Gastrocnemius medialis (tissue), 4 donors: Measurements from ENCODE around the gene PDK1. TPM values are rescaled to one million over a fixed set of nuclear protein-coding genes. Genes with fewer than 3 reads are reported as not detected.

Experiments used
- ATAC-seq, 2 donors: fragments of 150-250 bp; one replicate each; pipeline ENCODE4 v1.9.1; 2016
- DNase-seq, 2 donors: peaks; one replicate each; pipeline ENCODE4 v3.0.0-alpha.2; 2019
- H3K27ac ChIP-seq, 4 donors: fragments of 200-600 bp; sonication (generic); 1 replicate in 1 of 4; 2 replicates in 3 of 4; pipeline ENCODE4 v1.5.1; 2016 to 2018; ENCODE audit warnings: mild to moderate bottlenecking in 2 of 4, moderate library complexity in 1 of 4
- H3K27me3 ChIP-seq, 3 donors: fragments of 200-600 bp; sonication (generic) in 2 of 3; 1 replicate in 1 of 3; 2 replicates in 2 of 3; pipeline versions ENCODE4 v1.5.1 to v1.6.0; 2016 to 2019; ENCODE audit warnings: mild to moderate bottlenecking in 1 of 3, moderate library complexity in 1 of 3
- H3K36me3 ChIP-seq, 2 donors: fragments of 200-600 bp; sonication (generic) in 1 of 2; one replicate each; pipeline ENCODE4 v1.5.1; 2017 to 2018
- H3K4me1 ChIP-seq, 2 donors: fragments of 200-600 bp; sonication (generic) in 1 of 2; one replicate each; pipeline ENCODE4 v1.5.1; 2016 to 2017; ENCODE audit warnings: mild to moderate bottlenecking in 2 of 2
- H3K4me3 ChIP-seq, 4 donors: fragments of 200-600 bp; sonication (generic) in 3 of 4; 1 replicate in 1 of 4; 2 replicates in 3 of 4; pipeline ENCODE4 v1.5.1; 2016 to 2019; ENCODE audit warnings: mild to moderate bottlenecking in 2 of 4
- H3K9me3 ChIP-seq, 3 donors: fragments of 200-600 bp; sonication (generic) in 2 of 3; 1 replicate in 1 of 3; 2 replicates in 2 of 3; pipeline ENCODE4 v1.5.1; 2016 to 2019
- CTCF ChIP-seq, 5 experiments: fragments of 450-650 bp in 3 of 5; fragments of 200-600 bp in 2 of 5; sonication (generic) in 2 of 5; IDR thresholded peaks in 4 of 5; conservative IDR thresholded peaks in 1 of 5; 1 replicate in 4 of 5; 2 replicates in 1 of 5; pipeline ENCODE4 v1.5.1; 2016 to 2019; ENCODE audit warnings: antibody characterized with exemption in 5 of 5, mild to moderate bottlenecking in 3 of 5, moderate library complexity in 3 of 5
- POLR2A ChIP-seq, 2 donors: fragments of 450-650 bp; IDR thresholded peaks; one replicate each; pipeline ENCODE4 v1.6.1; 2017; ENCODE audit warnings: antibody characterized with exemption in 2 of 2, mild to moderate bottlenecking in 2 of 2, moderate library complexity in 2 of 2
- in situ Hi-C, 4 donors: fragments of 200-750 bp; cut with MboI; loops; one replicate each; pipeline versions ENCODE4 v1.15.0 to v1.8.0; 2017; ENCODE audit warnings: low sequenced_read_pairs in 4 of 4
- intact Hi-C: fragments of 100-400 bp; cut with DNase I; formaldehyde crosslinking; loops from one replicate; pipeline ENCODE4 v1.15.1; 2023; ENCODE audit warnings: low total_unique reads
- total RNA-seq, 4 donors: library from RNA; depleted of rRNA; stranded (reverse); fragments of >200 nt; gene quantifications; one replicate each; pipeline versions ENCODE4 v1.1.0 to v1.2.3, GENCODE V29; 2016

The PDK1 gene
- total RNA-seq, 4 donors from 2014 or later, result 5.8 to 23.8 (median 14.0) TPM

- no peak for DNase-seq
- ATAC-seq, result no peak
- TF ChIP-seq POLR2A (IDR thresholded peaks at IDR 0.05) (no peak), CTCF (IDR thresholded peaks at IDR 0.05 in 4 of 5, conservative IDR thresholded peaks at IDR 0.05 in 1 of 5) (no peak)
- in situ Hi-C loops (no loop called here), intact Hi-C loops (no loop called here)
- no peak overlapping the region for H3K4me3 ChIP-seq
- H3K27ac ChIP-seq, result no peak overlapping the region
- no peaks in the 10 kb centered on the region for H3K27me3 ChIP-seq
- no peaks in the 10 kb centered on the region for H3K9me3 ChIP-seq
- no peaks in the 10 kb centered on the region for H3K4me1 ChIP-seq
- H3K36me3 ChIP-seq, result no peaks in the 10 kb centered on the region
These were observed 61.2 kb downstream of the PDK1 start for GRCh38 chr2:172617115-172617514.

GRCh38 chr2:172623249-172623965 is 67.5 kb downstream of the PDK1 start:
- no peaks in the 10 kb centered on the region for H3K27me3 ChIP-seq
- intact Hi-C loops (no loop called here), in situ Hi-C loops (no loop called here)
- DNase-seq (no peak), ATAC-seq (no peak)
- TF ChIP-seq CTCF (IDR thresholded peaks at IDR 0.05 in 4 of 5, conservative IDR thresholded peaks at IDR 0.05 in 1 of 5) (no peak), POLR2A (IDR thresholded peaks at IDR 0.05) (no peak)
- H3K4me3 ChIP-seq, result no peak overlapping the region
- H3K4me1 ChIP-seq, result peaks cover 0 to 9% of the 10 kb centered on the region in 2 donors
- H3K36me3 ChIP-seq, result no peaks in the 10 kb centered on the region
- H3K27ac ChIP-seq, result no peak overlapping the region
- H3K9me3 ChIP-seq, result no peaks in the 10 kb centered on the region

- H3K27ac ChIP-seq, result no peak overlapping the region
- ATAC-seq (no peak), DNase-seq (no peak)
- H3K27me3 ChIP-seq, result no peaks in the 10 kb centered on the region
- H3K4me1 ChIP-seq, result peaks cover 0 to 9% of the 10 kb centered on the region in 2 donors
- in situ Hi-C loops (no loop called here), intact Hi-C loops (no loop called here)
- TF ChIP-seq POLR2A (IDR thresholded peaks at IDR 0.05), result no peak
- TF ChIP-seq CTCF (IDR thresholded peaks at IDR 0.05 in 4 of 5, conservative IDR thresholded peaks at IDR 0.05 in 1 of 5), result no peak
- no peaks in the 10 kb centered on the region for H3K36me3 ChIP-seq
- no peak overlapping the region for H3K4me3 ChIP-seq
- H3K9me3 ChIP-seq, result no peaks in the 10 kb centered on the region
These were observed 69.1 kb downstream of the PDK1 start for GRCh38 chr2:172624996-172625395.

GRCh38 chr2:172627181-172627580 is 71.3 kb downstream of the PDK1 start:
- H3K27ac ChIP-seq, result no peak overlapping the region
- no peaks in the 10 kb centered on the region for H3K27me3 ChIP-seq
- H3K4me3 ChIP-seq, result no peak overlapping the region
- H3K9me3 ChIP-seq, result no peaks in the 10 kb centered on the region
- ATAC-seq (no peak), DNase-seq (no peak)
- in situ Hi-C loops, result no loop called here
- H3K36me3 ChIP-seq, result no peaks in the 10 kb centered on the region
- no peak for TF ChIP-seq CTCF (IDR thresholded peaks at IDR 0.05 in 4 of 5, conservative IDR thresholded peaks at IDR 0.05 in 1 of 5)
- no peak for TF ChIP-seq POLR2A (IDR thresholded peaks at IDR 0.05)
- peaks cover 0 to 9% of the 10 kb centered on the region in 2 donors for H3K4me1 ChIP-seq
- intact Hi-C loops, result no loop called here

GRCh38 chr2:172628085-172628484 is 72.2 kb downstream of the PDK1 start:
- Histone ChIP-seq H3K27me3 (no peaks in the 10 kb centered on the region), H3K4me1 (peaks cover 0 to 7% of the 10 kb centered on the region in 2 donors), H3K27ac (no peak overlapping the region), H3K9me3 (no peaks in the 10 kb centered on the region), H3K36me3 (no peaks in the 10 kb centered on the region), H3K4me3 (no peak overlapping the region)
- DNase-seq (no peak), ATAC-seq (no peak)
- intact Hi-C loops, result no loop called here
- no peak for TF ChIP-seq CTCF (IDR thresholded peaks at IDR 0.05 in 4 of 5, conservative IDR thresholded peaks at IDR 0.05 in 1 of 5)
- TF ChIP-seq POLR2A (IDR thresholded peaks at IDR 0.05), result no peak
- in situ Hi-C loops, result no loop called here
